ENCODE data around the gene ANP32B. TPM values are rescaled to one million over a fixed set of nuclear protein-coding genes. Genes with fewer than 3 reads are reported as not detected.

The ANP32B gene
- total RNA-seq, 1 experiment from 2014 or later = 15.7 TPM

DNA sequence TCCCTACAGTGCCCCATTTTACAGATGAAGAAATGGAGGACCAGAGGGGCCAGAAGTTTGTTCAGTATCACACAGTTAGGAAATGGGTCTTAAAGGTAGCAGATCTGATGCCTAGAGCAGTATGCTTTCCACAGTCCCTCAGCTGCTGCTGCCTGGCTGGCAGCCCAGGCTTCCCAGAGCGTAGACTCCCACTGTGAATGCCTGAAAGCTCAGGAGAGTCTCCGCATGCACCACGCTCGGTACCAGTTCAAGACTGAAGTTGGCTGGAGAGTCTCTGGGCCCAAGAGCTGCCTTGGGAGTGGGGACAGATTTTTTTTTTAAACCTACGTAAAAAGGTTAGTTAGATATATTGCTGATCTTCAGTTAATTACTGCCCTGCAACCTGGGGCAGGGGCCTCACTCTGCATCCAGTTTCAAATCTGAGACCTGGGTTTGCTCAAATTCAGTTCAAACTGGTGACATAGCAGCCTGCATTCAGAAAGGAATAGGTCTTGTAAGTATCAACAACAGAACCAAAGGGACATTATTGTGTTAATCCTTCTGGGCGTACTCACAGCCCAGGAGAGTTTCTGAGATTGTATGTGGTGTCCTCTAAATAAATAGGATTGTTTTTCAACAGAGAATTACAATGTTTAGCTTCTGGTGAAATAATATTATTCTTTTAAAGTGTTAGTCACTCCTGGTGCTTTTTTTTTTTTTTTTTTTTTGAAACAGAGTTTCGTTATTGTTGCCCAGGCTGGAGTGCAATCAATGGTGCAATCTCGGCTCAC lies 81.7 kb downstream of the ANP32B start:
- DNase-seq (ENCODE audit: low read depth) = peak; percentile 15

Other genes starting within 250 kb of the ANP32B start
- not detected in 2 replicates for gene FOXE1, start 130.1 kb upstream of the ANP32B start, total RNA-seq (2014; rRNA removed)
- 18.1 and 19.1 TPM in 2 replicates for gene TRMO, start 60.8 kb upstream of the ANP32B start, total RNA-seq (2014; rRNA removed)
- not detected in 2 replicates for gene HEMGN, start 45.2 kb upstream of the ANP32B start, total RNA-seq (2014; rRNA removed)
- gene NANS, start 73.4 kb downstream of the ANP32B start, total RNA-seq (2014; rRNA removed) = 68.0 and 73.1 TPM in 2 replicates
- gene TRIM14, start 135.9 kb downstream of the ANP32B start, total RNA-seq (2014; rRNA removed) = 6.0 and 8.6 TPM in 2 replicates
- gene CORO2A, start 209.3 kb downstream of the ANP32B start, total RNA-seq (2014; rRNA removed) = under 0.01 and 0.11 TPM in 2 replicates